OCI-LY7 (cell line): ENCODE measurements around the gene ADCY1. TPM values are rescaled to one million over a fixed set of nuclear protein-coding genes. Genes with fewer than 3 reads are reported as not detected.

Experiments
- BruUV-seq: library from RNA; stranded (reverse); fragments of 400-500 nt; replicated peaks from 2 replicates; lab custom pipeline; 2021; lab: Mats Ljungman, UMichigan
- CTCF ChIA-PET: fragments of 300-600 bp; sonication (Branson Sonifier 250); formaldehyde crosslinking; loops from one replicate; lab custom pipeline; 2022; ENCODE audit warnings: antibody characterized with exemption; ENCODE audit not compliant: unreplicated experiment; lab: Charles Lee
- POLR2A ChIA-PET: fragments of 300-600 bp; sonication (Branson Sonifier 250); formaldehyde crosslinking; loops from one replicate; lab custom pipeline; 2022; ENCODE audit warnings: antibody characterized with exemption; lab: Charles Lee
- DNase-seq: peaks from one replicate; pipeline ENCODE4 v3.0.0-alpha.2; 2015; ENCODE audit warnings: low spot score
- H2AFZ ChIP-seq: fragments of 200-600 bp; sonication (generic), shearing (Covaris generic); 2 replicates; pipeline ENCODE4 v1.6.1; 2014; ENCODE audit warnings: mild to moderate bottlenecking, antibody characterized with exemption, low read length, moderate library complexity
- H3K27ac ChIP-seq: fragments of 200-600 bp; sonication (generic); 2 replicates; pipeline ENCODE4 v1.5.1; 2014; ENCODE audit warnings: mixed run types, low read depth, mild to moderate bottlenecking, moderate library complexity, low read length, inconsistent platforms; ENCODE audit not compliant: poor library complexity, severe bottlenecking
- H3K36me3 ChIP-seq: fragments of 200-600 bp; sonication (generic); 2 replicates; pipeline ENCODE4 v1.6.1; 2014; ENCODE audit warnings: mild to moderate bottlenecking, antibody characterized with exemption, low read length, moderate library complexity, mixed read lengths; ENCODE audit not compliant: insufficient read depth
- H3K4me1 ChIP-seq: fragments of 200-600 bp; sonication (generic); 2 replicates; pipeline ENCODE4 v1.5.1; 2014; ENCODE audit warnings: mild to moderate bottlenecking, low read length; ENCODE audit not compliant: insufficient read depth, poor library complexity, severe bottlenecking
- H3K4me2 ChIP-seq: fragments of 200-600 bp; sonication (generic); 2 replicates; pipeline ENCODE4 v1.6.1; 2014; ENCODE audit warnings: mild to moderate bottlenecking, low read length
- H3K4me3 ChIP-seq: fragments of 200-600 bp; sonication (generic); 2 replicates; pipeline ENCODE4 v1.5.1; 2014; ENCODE audit warnings: mild to moderate bottlenecking, low read depth, low read length; ENCODE audit not compliant: poor library complexity, severe bottlenecking
- H3K79me2 ChIP-seq: fragments of 200-600 bp; sonication (generic); 2 replicates; pipeline ENCODE4 v1.6.1; 2016; ENCODE audit warnings: low read depth, mild to moderate bottlenecking, low read length, moderate library complexity, mixed read lengths; ENCODE audit not compliant: insufficient read depth
- H3K9me2 ChIP-seq: fragments of 200-600 bp; sonication (generic); 2 replicates; pipeline ENCODE4 v1.6.1; 2016; ENCODE audit warnings: mild to moderate bottlenecking, low read length, mixed read lengths; ENCODE audit not compliant: insufficient read depth
- H3K9me3 ChIP-seq: fragments of 200-600 bp; sonication (generic); 2 replicates; pipeline ENCODE4 v1.6.1; 2014; ENCODE audit warnings: mild to moderate bottlenecking, mixed run types, low read length, mixed read lengths
- H4K20me1 ChIP-seq: fragments of 200-600 bp; sonication (generic); 2 replicates; pipeline ENCODE4 v1.6.1; 2014; ENCODE audit warnings: mild to moderate bottlenecking, antibody characterized with exemption, low read length, moderate library complexity, mixed read lengths; ENCODE audit not compliant: insufficient read depth
- CTCF ChIP-seq: fragments of 200-600 bp; sonication (generic); conservative IDR thresholded peaks from 2 replicates; pipeline ENCODE4 v1.5.1; 2014; ENCODE audit warnings: mild to moderate bottlenecking, antibody characterized with exemption, low read length, moderate library complexity, mixed read lengths
- EZH2phosphoT487 ChIP-seq: fragments of 200-600 bp; sonication (generic); IDR thresholded peaks from 2 replicates; pipeline ENCODE4 v1.6.1; 2018; ENCODE audit warnings: low read depth, borderline replicate concordance, mild to moderate bottlenecking, mixed run types, antibody characterized with exemption, low read length, moderate library complexity, mixed read lengths
- intact Hi-C: fragments of 100-400 bp; cut with micrococcal nuclease; formaldehyde crosslinking; loops from one replicate; pipeline ENCODE4 v1.10.0; 2022; ENCODE audit not compliant: unreplicated experiment
- total RNA-seq, 2 experiments: library from RNA; depleted of rRNA in 1 of 2; stranded (reverse); fragments of >200 nt in 1 of 2; shearing (Covaris generic) in 1 of 2; gene quantifications; 2 replicates each; pipeline ENCODE4 v1.2.3, GENCODE V29; 2014 to 2022

Gene ADCY1
- total RNA-seq, 2 experiments from 2014 or later = 0.13 TPM; not detected in 1

GRCh38 chr7:45583296-45583695, 9.1 kb downstream of the ADCY1 start:
- Histone ChIP-seq H2AFZ (no peak overlapping the region), H3K9me3 (no peaks in the 10 kb centered on the region), H3K4me2 (no peak overlapping the region), H3K36me3 (no peaks in the 10 kb centered on the region), H3K79me2 (no peaks in the 10 kb centered on the region), H3K9me2 (no peaks in the 10 kb centered on the region), H4K20me1 (no peaks in the 10 kb centered on the region), H3K27ac (no peak overlapping the region), H3K4me3 (no peak overlapping the region), H3K4me1 (no peaks in the 10 kb centered on the region)
- ChIA-PET POLR2A (no interaction called here), CTCF (no interaction called here)
- no TSS peak for BruUV-seq
- DNase-seq = no peak
- TF ChIP-seq CTCF (no peak), EZH2phosphoT487 (no peak)
- intact Hi-C loops = no loop called here

- ChIA-PET POLR2A (interaction anchor here (0.8 kb wide), 1 partner anchor 22 kb away, joined by 4 read pairs; no protein-coding TSS in a partner anchor), CTCF (no interaction called here)
- Histone ChIP-seq H3K4me1 (no peaks in the 10 kb centered on the region), H2AFZ (no peak overlapping the region), H3K36me3 (no peaks in the 10 kb centered on the region), H3K9me3 (no peaks in the 10 kb centered on the region), H4K20me1 (no peaks in the 10 kb centered on the region), H3K27ac (no peak overlapping the region), H3K9me2 (no peaks in the 10 kb centered on the region), H3K4me3 (no peak overlapping the region), H3K4me2 (no peak overlapping the region), H3K79me2 (no peaks in the 10 kb centered on the region)
- intact Hi-C loops = no loop called here
- TF ChIP-seq CTCF = no peak
- no peak for TF ChIP-seq EZH2phosphoT487
- no TSS peak for BruUV-seq
- DNase-seq = no peak
Observed at GRCh38 chr7:45584261-45585210, 10.4 kb downstream of the ADCY1 start.

- CTCF ChIA-PET = no interaction called here
- no TSS peak for BruUV-seq
- H3K9me3 ChIP-seq = no peaks in the 10 kb centered on the region
- POLR2A ChIA-PET = no interaction called here
- no peak overlapping the region for H3K4me3 ChIP-seq
- intact Hi-C loops = no loop called here
- no peak overlapping the region for H3K4me2 ChIP-seq
- DNase-seq = no peak
- no peak overlapping the region for H2AFZ ChIP-seq
- no peaks in the 10 kb centered on the region for H3K36me3 ChIP-seq
- H3K79me2 ChIP-seq = no peaks in the 10 kb centered on the region
- no peaks in the 10 kb centered on the region for H3K9me2 ChIP-seq
- no peaks in the 10 kb centered on the region; the same call in 1 of the 2 replicates for H4K20me1 ChIP-seq
- no peaks in the 10 kb centered on the region for H3K4me1 ChIP-seq
- TF ChIP-seq EZH2phosphoT487 (no peak), CTCF (no peak)
- no peak overlapping the region for H3K27ac ChIP-seq
Observed at GRCh38 chr7:45585628-45586027, 11.5 kb downstream of the ADCY1 start.
